Keratinocyte (primary cell): ENCODE data around the gene ADAM19. TPM values are rescaled to one million over a fixed set of nuclear protein-coding genes. Genes with fewer than 3 reads are reported as not detected.

ENCODE experiments used
- DNase-seq: peaks from one replicate; pipeline ENCODE4 v3.0.0-alpha.2; 2011; ENCODE audit warnings: low read depth, missing footprints, low spot score
- FAIRE-seq: peaks from 2 replicates; lab custom pipeline; 2011; peaks lifted over from hg19 to GRCh38; lab: Jason Lieb, UNC
- H2AFZ ChIP-seq: 2 replicates; pipeline ENCODE4 v1.6.0; 2012; ENCODE audit warnings: low read length, control low read depth, inconsistent platforms; ENCODE audit not compliant: control insufficient read depth
- H3K27ac ChIP-seq: 2 replicates; pipeline ENCODE4 v1.5.1; 2011; ENCODE audit warnings: low read length; ENCODE audit not compliant: control insufficient read depth, insufficient read depth
- H3K27me3 ChIP-seq: 3 replicates; pipeline ENCODE4 v1.6.0; 2011; ENCODE audit warnings: low read length; ENCODE audit not compliant: control insufficient read depth, insufficient read depth; ENCODE audit errors: extremely low read depth
- H3K36me3 ChIP-seq, 2 experiments: 2 replicates in 1 of 2; 3 replicates in 1 of 2; pipeline ENCODE4 v1.5.1; 2011; ENCODE audit warnings: low read length in 2 of 2, mild to moderate bottlenecking in 1 of 2; ENCODE audit not compliant: control insufficient read depth in 2 of 2, insufficient read depth in 2 of 2; ENCODE audit errors: extremely low read depth in 1 of 2
- H3K4me1 ChIP-seq: 3 replicates; pipeline ENCODE4 v1.5.1; 2011; ENCODE audit warnings: low read length; ENCODE audit not compliant: control insufficient read depth, insufficient read depth; ENCODE audit errors: extremely low read depth
- H3K4me2 ChIP-seq: 3 replicates; pipeline ENCODE4 v1.6.0; 2011; ENCODE audit warnings: low read depth, low read length; ENCODE audit not compliant: control insufficient read depth, insufficient read depth; ENCODE audit errors: extremely low read depth
- H3K4me3 ChIP-seq, 3 experiments: fragments of 200-600 bp in 1 of 3; sonication (generic) in 1 of 3; 2 replicates in 2 of 3; 3 replicates in 1 of 3; pipeline ENCODE4 v1.5.1; 2011 to 2016; ENCODE audit warnings: low read length in 3 of 3, mild to moderate bottlenecking in 3 of 3, control low read depth in 2 of 3, inconsistent platforms in 1 of 3, low read depth in 1 of 3, mixed read lengths in 1 of 3, mixed run types in 1 of 3, moderate library complexity in 1 of 3; ENCODE audit not compliant: control insufficient read depth in 2 of 3, insufficient read depth in 2 of 3; ENCODE audit errors: extremely low read depth in 1 of 3
- H3K79me2 ChIP-seq: 2 replicates; pipeline ENCODE4 v1.6.0; 2012; ENCODE audit warnings: low read length; ENCODE audit not compliant: control insufficient read depth, insufficient read depth
- H3K9ac ChIP-seq: 3 replicates; pipeline ENCODE4 v1.6.0; 2011; ENCODE audit warnings: low read length; ENCODE audit not compliant: control insufficient read depth, insufficient read depth; ENCODE audit errors: extremely low read depth
- H3K9me1 ChIP-seq: 3 replicates; pipeline ENCODE4 v1.6.0; 2011; ENCODE audit warnings: low read length; ENCODE audit not compliant: control insufficient read depth, insufficient read depth; ENCODE audit errors: extremely low read depth
- H3K9me3 ChIP-seq: 2 replicates; pipeline ENCODE4 v1.5.1; 2012; ENCODE audit warnings: low read depth, low read length; ENCODE audit not compliant: control insufficient read depth
- H4K20me1 ChIP-seq: 3 replicates; pipeline ENCODE4 v1.6.0; 2011; ENCODE audit warnings: low read length; ENCODE audit not compliant: control insufficient read depth, insufficient read depth; ENCODE audit errors: extremely low read depth
- EZH2 ChIP-seq: IDR thresholded peaks from one replicate; pipeline ENCODE4 v1.6.1; 2012; ENCODE audit warnings: inconsistent platforms, mild to moderate bottlenecking, low read length, moderate library complexity
- dilution Hi-C: fragments of 300-500 bp; cut with MboI; formaldehyde crosslinking; loops from one replicate; pipeline ENCODE4 v1.7.0; 2020; ENCODE audit warnings: low sequenced_read_pairs; ENCODE audit not compliant: extremely low pct_ligation_motif_present
- polyA plus RNA-seq, 5 experiments: library from polyadenylated mRNA; depleted of rRNA in 3 of 5; stranded (reverse) in 3 of 5; stranded (forward) in 1 of 5; unstranded in 1 of 5; fragments of >200 nt; gene quantifications; 1 replicate in 1 of 5; 2 replicates in 3 of 5; 3 replicates in 1 of 5; pipeline versions ENCODE4 v1.2.1 to v1.2.3, GENCODE V29; 2011 to 2012; ENCODE audit warnings: missing spikeins in 2 of 5, low read depth in 1 of 5, low replicate concordance in 1 of 5
- TF ChIP-seq, protein P1 (sequence below), 3 experiments: IDR thresholded peaks in 1 of 3; conservative IDR thresholded peaks in 1 of 3; optimal IDR thresholded peaks in 1 of 3; 2 replicates in 2 of 3; 3 replicates in 1 of 3; pipeline versions ENCODE3 to v1.5.1; 2011; ENCODE audit warnings: low read length in 3 of 3, mild to moderate bottlenecking in 3 of 3, moderate library complexity in 2 of 3, control low read depth in 1 of 3, inconsistent platforms in 1 of 3; ENCODE audit not compliant: insufficient read depth in 2 of 3; ENCODE audit errors: extremely low read depth in 1 of 3

Gene ADAM19
- polyA plus RNA-seq, 1 donor (not counting 4 experiments of a cell fraction or from before 2014, with no cell fraction given) = 22.7 TPM

DNA sequence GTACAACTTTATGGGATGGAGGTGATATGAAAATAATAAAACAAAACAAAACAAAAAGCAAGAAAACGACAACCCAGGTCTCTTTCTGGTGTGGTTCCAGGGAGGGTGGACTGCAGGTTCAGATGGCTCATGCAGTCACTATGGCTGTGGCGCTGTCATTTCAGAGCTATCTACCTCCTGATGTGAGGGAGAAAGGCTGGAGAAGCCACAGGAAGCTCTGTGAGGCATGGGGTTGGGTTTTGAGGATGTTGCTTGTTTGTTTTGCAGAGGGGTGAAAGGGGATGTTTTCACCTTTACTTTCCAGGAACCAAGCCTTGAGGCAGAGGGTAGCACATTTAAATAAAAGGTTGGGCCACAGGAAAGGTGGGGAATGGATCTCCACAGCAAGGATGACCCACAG lies 96.8 kb downstream of the ADAM19 start:
- Histone ChIP-seq H3K4me2 (no peak overlapping the region), H3K27ac (no peak overlapping the region), H4K20me1 (no peaks in the 10 kb centered on the region), H3K4me1 (no peaks in the 10 kb centered on the region), H3K9me3 (no peaks in the 10 kb centered on the region), H3K9ac (no peak overlapping the region), H3K79me2 (no peaks in the 10 kb centered on the region), H3K9me1 (no peaks in the 10 kb centered on the region), H3K4me3 (no peak overlapping the region), H3K27me3 (no peaks in the 10 kb centered on the region), H3K36me3 (peaks cover 11% of the 10 kb centered on the region in 2 experiments), H2AFZ (no peak overlapping the region)
- dilution Hi-C loops = no loop called here
- DNase-seq (no peak), FAIRE-seq (no peak)
- no peak for TF ChIP-seq EZH2
- TF ChIP-seq, protein P1, sequence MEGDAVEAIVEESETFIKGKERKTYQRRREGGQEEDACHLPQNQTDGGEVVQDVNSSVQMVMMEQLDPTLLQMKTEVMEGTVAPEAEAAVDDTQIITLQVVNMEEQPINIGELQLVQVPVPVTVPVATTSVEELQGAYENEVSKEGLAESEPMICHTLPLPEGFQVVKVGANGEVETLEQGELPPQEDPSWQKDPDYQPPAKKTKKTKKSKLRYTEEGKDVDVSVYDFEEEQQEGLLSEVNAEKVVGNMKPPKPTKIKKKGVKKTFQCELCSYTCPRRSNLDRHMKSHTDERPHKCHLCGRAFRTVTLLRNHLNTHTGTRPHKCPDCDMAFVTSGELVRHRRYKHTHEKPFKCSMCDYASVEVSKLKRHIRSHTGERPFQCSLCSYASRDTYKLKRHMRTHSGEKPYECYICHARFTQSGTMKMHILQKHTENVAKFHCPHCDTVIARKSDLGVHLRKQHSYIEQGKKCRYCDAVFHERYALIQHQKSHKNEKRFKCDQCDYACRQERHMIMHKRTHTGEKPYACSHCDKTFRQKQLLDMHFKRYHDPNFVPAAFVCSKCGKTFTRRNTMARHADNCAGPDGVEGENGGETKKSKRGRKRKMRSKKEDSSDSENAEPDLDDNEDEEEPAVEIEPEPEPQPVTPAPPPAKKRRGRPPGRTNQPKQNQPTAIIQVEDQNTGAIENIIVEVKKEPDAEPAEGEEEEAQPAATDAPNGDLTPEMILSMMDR (optimal IDR thresholded peaks at IDR 0.05 in 1 of 3, IDR thresholded peaks at IDR 0.05 in 1 of 3, conservative IDR thresholded peaks at IDR 0.05 in 1 of 3; ENCODE audit: extremely low read depth in 1 of 3, insufficient read depth in 2 of 3, low read length in 3 of 3) = no peak

DNA sequence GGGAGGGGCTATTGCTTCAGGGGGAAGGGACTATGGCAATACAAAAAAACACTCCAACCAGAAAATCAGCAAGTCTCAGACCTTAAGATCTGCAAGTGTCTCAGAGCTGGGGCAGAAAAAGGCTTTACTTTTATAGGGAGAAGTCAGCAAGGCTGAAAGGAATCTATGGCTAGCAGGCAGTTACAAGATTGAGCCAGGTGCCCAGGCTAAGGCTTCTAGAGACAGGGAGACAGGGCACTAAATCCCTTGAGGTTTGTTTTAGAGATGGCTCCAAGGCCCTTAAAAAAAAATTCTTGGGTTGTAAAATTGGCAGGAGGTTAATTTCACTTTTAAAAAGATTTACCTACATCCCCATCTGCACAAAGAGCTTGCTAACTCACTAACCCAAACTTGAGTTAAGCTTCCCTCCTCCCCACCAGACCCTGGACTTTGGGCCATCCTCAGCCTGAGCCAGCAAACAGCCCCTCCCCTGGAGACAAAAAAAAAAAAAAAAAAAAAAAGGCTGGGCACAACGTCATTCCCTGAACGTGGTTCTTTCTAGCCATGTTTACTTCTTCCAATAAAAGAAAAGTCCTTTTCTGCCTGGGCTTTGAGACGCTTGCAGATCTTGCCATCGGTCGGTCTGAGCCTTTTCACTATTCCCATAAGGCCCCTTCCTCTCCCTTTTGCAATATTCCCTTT lies 97.6 kb downstream of the ADAM19 start:
- no peak for TF ChIP-seq EZH2
- TF ChIP-seq, protein P1 (optimal IDR thresholded peaks at IDR 0.05 in 1 of 3, IDR thresholded peaks at IDR 0.05 in 1 of 3, conservative IDR thresholded peaks at IDR 0.05 in 1 of 3; ENCODE audit: extremely low read depth in 1 of 3, insufficient read depth in 2 of 3, low read length in 3 of 3) = no peak
- Histone ChIP-seq H3K4me3 (no peak overlapping the region), H3K9ac (no peak overlapping the region), H3K27ac (no peak overlapping the region), H3K36me3 (peaks cover 15 to 19% of the 10 kb centered on the region in 2 experiments), H3K4me1 (no peaks in the 10 kb centered on the region), H3K9me1 (no peaks in the 10 kb centered on the region), H2AFZ (no peak overlapping the region), H3K27me3 (no peaks in the 10 kb centered on the region), H3K79me2 (no peaks in the 10 kb centered on the region), H3K4me2 (no peak overlapping the region), H4K20me1 (no peaks in the 10 kb centered on the region), H3K9me3 (no peaks in the 10 kb centered on the region)
- dilution Hi-C loops = no loop called here
- DNase-seq (no peak), FAIRE-seq (no peak)
